CD14-positive monocyte (primary cell): ENCODE results near the gene ZNF805. TPM values are rescaled to one million over a fixed set of nuclear protein-coding genes. Genes with fewer than 3 reads are reported as not detected.
"Not testable (repeated sequence)": the region's sequence is repeated elsewhere in the genome, so short reads cannot be mapped to it uniquely, and the experiment has no call there.

Experiments
- DNase-seq, 3 donors: peaks; one replicate each; pipeline ENCODE4 v3.0.0-alpha.2; 2011 to 2022
- H2AFZ ChIP-seq: 2 replicates; pipeline ENCODE4 v1.6.0; 2012; ENCODE audit warnings: mild to moderate bottlenecking, low read depth, low read length, inconsistent platforms; ENCODE audit not compliant: insufficient read depth, poor library complexity, severe bottlenecking
- H3K27ac ChIP-seq, 2 donors: 1 replicate in 1 of 2; 2 replicates in 1 of 2; pipeline ENCODE4 v1.5.1; 2012 to 2013; ENCODE audit warnings: low read length in 2 of 2, control low read depth in 1 of 2, inconsistent platforms in 1 of 2, low read depth in 1 of 2, mild to moderate bottlenecking in 1 of 2
- H3K27me3 ChIP-seq, 2 donors: one replicate each; pipeline versions ENCODE4 v1.6.0 to v1.6.1; 2011 to 2013; ENCODE audit warnings: low read length in 2 of 2; ENCODE audit not compliant: control insufficient read depth in 2 of 2, insufficient read depth in 2 of 2
- H3K36me3 ChIP-seq, 2 donors: replicated peaks in 1 of 2; 1 replicate in 1 of 2; 2 replicates in 1 of 2; pipeline versions ENCODE4 v1.5.1 to v1.6.1; 2012 to 2013; ENCODE audit warnings: low read length in 2 of 2, control low read depth in 1 of 2, inconsistent platforms in 1 of 2, mild to moderate bottlenecking in 1 of 2; ENCODE audit not compliant: insufficient read depth in 2 of 2, control insufficient read depth in 1 of 2
- H3K4me1 ChIP-seq, 2 donors: 1 replicate in 1 of 2; 2 replicates in 1 of 2; pipeline versions ENCODE4 v1.5.1 to v1.6.1; 2012 to 2013; ENCODE audit warnings: low read length in 2 of 2, control low read depth in 1 of 2, inconsistent platforms in 1 of 2, mild to moderate bottlenecking in 1 of 2, moderate library complexity in 1 of 2; ENCODE audit not compliant: insufficient read depth in 2 of 2, control insufficient read depth in 1 of 2
- H3K4me2 ChIP-seq: replicated peaks from 2 replicates; pipeline ENCODE3; 2012; ENCODE audit warnings: low read length, moderate library complexity, mild to moderate bottlenecking; ENCODE audit not compliant: poor library complexity, severe bottlenecking; ENCODE audit errors: extremely low read depth
- H3K4me3 ChIP-seq, 3 experiments: fragments of 200-600 bp in 1 of 3; sonication (generic) in 1 of 3; replicated peaks in 1 of 3; 1 replicate in 2 of 3; 2 replicates in 1 of 3; pipeline ENCODE4 v1.5.1; 2011 to 2013; ENCODE audit warnings: low read length in 3 of 3, mild to moderate bottlenecking in 3 of 3, control low read depth in 2 of 3, low read depth in 2 of 3, inconsistent platforms in 1 of 3, moderate library complexity in 1 of 3
- H3K79me2 ChIP-seq: 2 replicates; pipeline ENCODE4 v1.6.0; 2012; ENCODE audit warnings: mild to moderate bottlenecking, control low read depth, inconsistent platforms, low read length, moderate library complexity; ENCODE audit not compliant: insufficient read depth
- H3K9ac ChIP-seq: 2 replicates; pipeline ENCODE4 v1.6.0; 2017; ENCODE audit warnings: low read length, mild to moderate bottlenecking; ENCODE audit not compliant: insufficient read depth, poor library complexity, severe bottlenecking
- H3K9me3 ChIP-seq, 2 donors: replicated peaks in 1 of 2; 1 replicate in 1 of 2; 2 replicates in 1 of 2; pipeline versions ENCODE4 v1.5.1 to v1.6.1; 2012 to 2013; ENCODE audit warnings: low read length in 2 of 2, control low read depth in 1 of 2; ENCODE audit not compliant: control insufficient read depth in 1 of 2, insufficient read depth in 1 of 2
- H4K20me1 ChIP-seq: 2 replicates; pipeline ENCODE4 v1.6.0; 2012; ENCODE audit warnings: mild to moderate bottlenecking, low read length, control low read depth, moderate library complexity; ENCODE audit not compliant: insufficient read depth
- H3K27ac Mint-ChIP-seq, 7 donors: one replicate each; pipeline ENCODE4 v1.8.0; 2020; ENCODE audit warnings: mild to moderate bottlenecking in 7 of 7, mixed read lengths in 7 of 7, moderate library complexity in 6 of 7, inconsistent platforms in 2 of 7
- H3K27me3 Mint-ChIP-seq, 3 donors: one replicate each; pipeline ENCODE4 v1.8.0; 2021 to 2022; ENCODE audit warnings: low read depth in 3 of 3, mild to moderate bottlenecking in 3 of 3, mixed read lengths in 3 of 3, moderate library complexity in 3 of 3, inconsistent platforms in 1 of 3
- H3K36me3 Mint-ChIP-seq, 2 donors: one replicate each; pipeline ENCODE4 v1.8.0; 2020; ENCODE audit warnings: mixed read lengths in 2 of 2, inconsistent platforms in 1 of 2, mild to moderate bottlenecking in 1 of 2
- H3K4me1 Mint-ChIP-seq: one replicate; pipeline ENCODE4 v1.8.0; 2020; ENCODE audit warnings: mild to moderate bottlenecking, mixed read lengths
- H3K4me3 Mint-ChIP-seq, 2 donors: one replicate each; pipeline ENCODE4 v1.8.0; 2020; ENCODE audit warnings: mild to moderate bottlenecking in 2 of 2, mixed read lengths in 2 of 2, moderate library complexity in 1 of 2
- H3K9me3 Mint-ChIP-seq, 7 donors: one replicate each; pipeline ENCODE4 v1.8.0; 2020 to 2022; ENCODE audit warnings: mixed read lengths in 7 of 7, mild to moderate bottlenecking in 6 of 7, moderate library complexity in 6 of 7, inconsistent platforms in 2 of 7
- CTCF ChIP-seq: fragments of 200-600 bp; IDR thresholded peaks from one replicate; pipeline ENCODE4 v1.8.0; 2022; ENCODE audit warnings: antibody characterized with exemption, mild to moderate bottlenecking
- WGBS: methylation state at CpG from one replicate; pipeline ENCODE4 v1.1.5; 2013; ENCODE audit warnings: missing lambda C conversion rate; ENCODE audit not compliant: insufficient coverage; 5-methylcytosine and 5-hydroxymethylcytosine counted together
- intact Hi-C, 2 donors: fragments of 100-400 bp; cut with micrococcal nuclease; formaldehyde crosslinking; loops; one replicate each; pipeline versions ENCODE4 v1.15.0 to v1.15.1; 2023
- polyA plus RNA-seq, 3 donors: library from polyadenylated mRNA; depleted of rRNA in 1 of 3; unstranded in 2 of 3; stranded (reverse) in 1 of 3; fragments of 300-500 nt in 2 of 3; fragments of >200 nt in 1 of 3; fragmentation: Illumina TruSeq in 2 of 3; gene quantifications; 1 replicate in 2 of 3; 2 replicates in 1 of 3; pipeline ENCODE4 v1.2.3, GENCODE V29; 2012 to 2021

ZNF805 gene
- polyA plus RNA-seq, 3 donors = 1.3 to 3.4 (median 3.3) TPM

- Mint-ChIP-seq H3K4me1 (no peaks in the 10 kb centered on the region), H3K27ac (no peak overlapping the region), H3K36me3 (peaks cover 73 to 97% of the 10 kb centered on the region in 2 donors), H3K9me3 (peaks cover 0 to 29% (median 4%) of the 10 kb centered on the region in 7 donors), H3K27me3 (peaks cover 0 to 5% (median 2%) of the 10 kb centered on the region in 3 donors), H3K4me3 (no peak overlapping the region)
- intact Hi-C loops = loop anchor here in 1 of 2 donors (10.0 kb wide), 1 partner anchor 106 kb away; the partner anchor contains the start of gene ZNF304
- TF ChIP-seq CTCF = no peak
- Histone ChIP-seq H3K27me3 (no peaks in the 10 kb centered on the region), H3K9me3 (peaks cover 0 to 4% of the 10 kb centered on the region in 2 donors), H3K4me2 (no peak overlapping the region), H3K36me3 (peaks cover 78 to 98% of the 10 kb centered on the region in 2 donors), H2AFZ (no peak overlapping the region), H3K4me3 (no peak overlapping the region), H3K79me2 (no peaks in the 10 kb centered on the region), H3K4me1 (no peaks in the 10 kb centered on the region), H4K20me1 (no peaks in the 10 kb centered on the region), H3K27ac (no peak overlapping the region), H3K9ac (no peak overlapping the region)
- no peak for DNase-seq
- WGBS = 100% methylated on average over 2 of the region's 6 CpGs
Measured at GRCh38 chr19:57248646-57249045, 8.2 kb downstream of the ZNF805 start.

- Histone ChIP-seq H3K4me2 (no peak overlapping the region), H3K9ac (no peak overlapping the region), H4K20me1 (no peaks in the 10 kb centered on the region), H3K27ac (no peak overlapping the region), H3K4me1 (no peaks in the 10 kb centered on the region), H2AFZ (no peak overlapping the region), H3K9me3 (peaks cover 0 to 10% of the 10 kb centered on the region in 2 donors), H3K27me3 (no peaks in the 10 kb centered on the region), H3K4me3 (no peak overlapping the region), H3K79me2 (no peaks in the 10 kb centered on the region), H3K36me3 (peaks cover 80 to 99% of the 10 kb centered on the region in 2 donors)
- peaks cover 0 to 35% (median 6%) of the 10 kb centered on the region in 7 donors for H3K9me3 Mint-ChIP-seq
- peaks cover 75 to 97% of the 10 kb centered on the region in 2 donors for H3K36me3 Mint-ChIP-seq
- H3K4me1 Mint-ChIP-seq = no peaks in the 10 kb centered on the region
- no peak for TF ChIP-seq CTCF
- H3K4me3 Mint-ChIP-seq = no peak overlapping the region
- DNase-seq = no peak
- WGBS = no CpG with 5 or more reads among the region's 1 CpG
- H3K27ac Mint-ChIP-seq = no peak overlapping the region
- H3K27me3 Mint-ChIP-seq = peaks cover 0 to 5% (median 2%) of the 10 kb centered on the region in 3 donors
- intact Hi-C loops = loop anchor here in 1 of 2 donors (10.0 kb wide), 1 partner anchor 105 kb away; the partner anchor contains the start of gene ZNF304
Measured at GRCh38 chr19:57249329-57249728, 8.9 kb downstream of the ZNF805 start.

- WGBS = no CpG with 5 or more reads among the region's 11 CpGs
- intact Hi-C loops, H2AFZ ChIP-seq, H3K27ac Mint-ChIP-seq, H3K4me3 ChIP-seq, H3K79me2 ChIP-seq, DNase-seq, H3K4me1 Mint-ChIP-seq, H3K4me2 ChIP-seq, H3K9ac ChIP-seq, H4K20me1 ChIP-seq, H3K27ac ChIP-seq, H3K4me1 ChIP-seq, H3K27me3 ChIP-seq, H3K4me3 Mint-ChIP-seq, H3K27me3 Mint-ChIP-seq: not testable (repeated sequence)
- peaks cover 0 to 11% of the 10 kb centered on the region in 2 donors for H3K9me3 ChIP-seq
- Mint-ChIP-seq H3K36me3 (peaks cover 65 to 75% of the 10 kb centered on the region in 2 donors), H3K9me3 (peaks cover 0 to 38% (median 9%) of the 10 kb centered on the region in 7 donors)
- H3K36me3 ChIP-seq = peaks cover 52 to 64% of the 10 kb centered on the region in 2 donors
Measured at GRCh38 chr19:57253767-57254166, 13.3 kb downstream of the ZNF805 start.
